Testis (tissue), 2 donors: Measurements from ENCODE around the gene GZMB.

Experiments
- POLR2A ChIP-seq: fragments of 450-650 bp; IDR thresholded peaks from one replicate; pipeline ENCODE4 v1.6.1; 2017; ENCODE audit warnings: antibody characterized with exemption, mild to moderate bottlenecking, moderate library complexity
- TF ChIP-seq, protein P1 (sequence below), 3 experiments: fragments of 450-650 bp in 2 of 3; fragments of 200-600 bp in 1 of 3; sonication (generic) in 1 of 3; IDR thresholded peaks; one replicate each; pipeline ENCODE4 v1.5.1; 2016 to 2019; ENCODE audit warnings: antibody characterized with exemption in 3 of 3, mild to moderate bottlenecking in 2 of 3, moderate library complexity in 1 of 3

DNA sequence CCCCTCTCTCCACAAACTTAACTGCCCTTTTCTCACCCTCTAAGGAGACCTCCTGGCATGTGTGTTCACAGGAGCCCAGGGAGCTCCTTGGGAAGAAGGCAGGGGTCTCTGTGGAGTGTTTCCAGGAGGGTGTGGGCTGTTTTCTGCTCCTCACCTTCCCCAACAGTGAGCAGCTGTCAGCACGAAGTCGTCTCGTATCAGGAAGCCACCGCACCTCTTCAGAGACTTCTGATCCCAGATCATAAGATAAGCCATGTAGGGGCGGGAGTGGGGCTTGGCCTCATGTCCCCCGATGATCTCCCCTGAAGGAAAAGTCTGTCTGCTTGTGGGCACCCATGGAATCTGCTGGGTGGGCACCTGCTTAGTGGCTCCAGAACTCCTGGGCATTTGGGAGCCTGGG lies 1.2 kb downstream of the GZMB start:
- TF ChIP-seq POLR2A, result no peak
- TF ChIP-seq, protein P1, sequence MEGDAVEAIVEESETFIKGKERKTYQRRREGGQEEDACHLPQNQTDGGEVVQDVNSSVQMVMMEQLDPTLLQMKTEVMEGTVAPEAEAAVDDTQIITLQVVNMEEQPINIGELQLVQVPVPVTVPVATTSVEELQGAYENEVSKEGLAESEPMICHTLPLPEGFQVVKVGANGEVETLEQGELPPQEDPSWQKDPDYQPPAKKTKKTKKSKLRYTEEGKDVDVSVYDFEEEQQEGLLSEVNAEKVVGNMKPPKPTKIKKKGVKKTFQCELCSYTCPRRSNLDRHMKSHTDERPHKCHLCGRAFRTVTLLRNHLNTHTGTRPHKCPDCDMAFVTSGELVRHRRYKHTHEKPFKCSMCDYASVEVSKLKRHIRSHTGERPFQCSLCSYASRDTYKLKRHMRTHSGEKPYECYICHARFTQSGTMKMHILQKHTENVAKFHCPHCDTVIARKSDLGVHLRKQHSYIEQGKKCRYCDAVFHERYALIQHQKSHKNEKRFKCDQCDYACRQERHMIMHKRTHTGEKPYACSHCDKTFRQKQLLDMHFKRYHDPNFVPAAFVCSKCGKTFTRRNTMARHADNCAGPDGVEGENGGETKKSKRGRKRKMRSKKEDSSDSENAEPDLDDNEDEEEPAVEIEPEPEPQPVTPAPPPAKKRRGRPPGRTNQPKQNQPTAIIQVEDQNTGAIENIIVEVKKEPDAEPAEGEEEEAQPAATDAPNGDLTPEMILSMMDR (IDR thresholded peaks at IDR 0.05), result no peak
